DMS53 (cell line): ENCODE results near the gene TMEM183A.

Source experiments
- DNase-seq: peaks from one replicate; lab custom pipeline; 2025; lab: John Stamatoyannopoulos, UW

TMEM183A gene

DNA sequence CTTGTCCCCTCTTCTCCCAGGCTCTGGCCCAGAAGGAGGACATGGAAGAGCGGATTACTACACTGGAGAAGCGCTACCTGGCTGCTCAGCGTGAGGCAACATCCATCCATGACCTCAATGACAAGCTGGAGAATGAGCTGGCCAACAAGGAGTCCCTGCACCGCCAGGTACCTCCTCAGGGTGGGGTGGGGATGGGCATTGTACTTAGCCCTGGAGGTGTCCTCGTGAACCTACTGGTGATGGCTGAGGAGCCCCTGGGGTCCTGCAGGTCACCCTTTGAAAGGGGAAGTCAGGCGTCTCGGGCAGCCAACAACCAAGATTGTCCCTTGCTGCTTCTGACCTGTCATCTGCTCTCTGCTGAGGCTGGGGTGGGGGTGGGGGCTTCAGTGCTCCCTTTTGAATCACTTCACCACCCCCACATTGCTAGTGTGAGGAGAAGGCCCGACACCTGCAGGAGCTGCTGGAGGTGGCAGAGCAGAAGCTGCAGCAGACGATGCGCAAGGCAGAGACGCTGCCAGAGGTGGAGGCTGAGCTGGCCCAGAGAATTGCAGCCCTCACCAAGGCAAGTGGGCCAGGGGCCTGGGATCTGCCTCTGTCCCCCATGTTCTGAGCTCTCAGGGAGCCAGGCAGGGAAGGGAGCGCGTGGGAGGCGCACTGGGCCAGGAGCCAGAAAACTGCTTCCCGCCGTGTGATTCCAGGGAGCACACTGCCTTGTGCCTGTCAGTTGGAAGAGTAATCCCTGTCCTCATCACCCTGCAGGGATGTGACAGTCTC, 38.8 kb downstream of the TMEM183A start:
- no peak for DNase-seq

DNA sequence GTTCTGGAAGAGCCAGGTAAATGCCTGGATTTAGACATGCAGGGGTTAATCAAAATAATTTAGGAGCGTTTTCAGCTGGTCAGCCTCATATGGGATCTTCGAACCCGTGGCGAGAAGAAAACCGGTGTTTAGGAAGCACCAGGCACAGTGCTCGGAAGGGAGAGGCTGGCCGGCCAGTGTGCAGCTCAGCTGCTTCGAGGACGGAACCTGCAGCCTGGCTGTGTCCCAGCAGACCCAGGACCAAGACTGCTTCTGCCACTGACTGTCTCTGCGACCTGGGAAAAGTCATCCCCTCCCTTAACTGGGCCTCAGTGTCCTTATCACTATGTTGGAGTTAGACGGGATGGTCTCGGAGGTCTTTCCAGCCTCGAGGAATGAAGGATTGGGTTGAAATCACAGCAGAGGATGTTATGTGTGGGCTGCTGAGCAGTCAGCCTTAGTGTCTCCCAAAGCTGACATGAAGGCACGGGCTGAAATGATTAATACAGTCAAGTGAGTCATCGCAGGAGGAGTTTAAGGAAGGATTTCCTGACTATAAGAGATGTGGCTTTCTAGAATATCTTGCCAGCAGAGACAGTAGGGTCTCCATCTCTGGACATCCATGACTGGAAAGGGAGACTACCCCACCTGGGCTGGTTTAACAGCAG, 39.9 kb downstream of the TMEM183A start:
- peak; percentile 43 for DNase-seq

DNA sequence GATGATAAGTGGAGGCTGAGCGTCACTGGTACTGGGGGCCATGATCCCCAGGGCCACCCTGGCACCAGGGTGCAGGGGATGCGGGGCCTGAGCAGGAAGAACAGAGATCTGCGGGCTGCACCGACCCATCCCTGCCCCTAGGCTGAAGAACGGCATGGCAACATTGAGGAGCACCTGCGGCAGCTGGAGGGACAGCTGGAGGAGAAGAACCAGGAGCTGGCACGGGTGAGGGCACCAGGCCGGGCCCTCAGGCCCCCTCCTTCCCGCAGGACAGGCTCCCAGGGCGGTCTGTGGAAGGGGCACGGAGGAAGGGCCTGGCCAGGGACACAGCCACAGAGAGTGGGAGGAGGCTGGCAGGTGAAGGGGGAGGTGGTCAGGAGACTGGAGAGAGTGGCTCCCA, 40.9 kb downstream of the TMEM183A start:
- DNase-seq: no peak

DNA sequence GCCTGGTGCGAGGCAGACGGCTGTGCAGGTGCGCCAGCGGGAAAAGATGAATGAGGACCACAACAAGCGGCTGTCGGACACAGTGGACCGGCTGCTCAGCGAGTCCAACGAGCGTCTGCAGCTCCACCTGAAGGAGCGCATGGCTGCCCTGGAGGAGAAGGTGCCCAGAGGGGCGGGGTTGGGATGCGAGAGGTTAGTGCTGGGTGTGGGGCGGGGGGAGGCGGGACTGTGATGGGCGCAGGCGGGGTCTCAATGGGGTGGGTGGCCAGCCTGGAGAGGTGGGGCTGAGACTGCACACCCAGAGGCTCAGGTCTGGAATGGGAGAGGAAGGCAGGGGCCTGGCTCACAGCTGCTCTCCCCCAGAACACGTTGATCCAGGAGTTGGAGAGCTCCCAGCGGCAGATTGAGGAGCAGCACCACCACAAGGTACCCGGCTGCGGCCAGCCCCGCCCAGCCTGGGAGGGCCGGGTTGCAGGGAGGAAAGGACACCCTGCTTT, 41.4 kb downstream of the TMEM183A start:
- no peak for DNase-seq

DNA sequence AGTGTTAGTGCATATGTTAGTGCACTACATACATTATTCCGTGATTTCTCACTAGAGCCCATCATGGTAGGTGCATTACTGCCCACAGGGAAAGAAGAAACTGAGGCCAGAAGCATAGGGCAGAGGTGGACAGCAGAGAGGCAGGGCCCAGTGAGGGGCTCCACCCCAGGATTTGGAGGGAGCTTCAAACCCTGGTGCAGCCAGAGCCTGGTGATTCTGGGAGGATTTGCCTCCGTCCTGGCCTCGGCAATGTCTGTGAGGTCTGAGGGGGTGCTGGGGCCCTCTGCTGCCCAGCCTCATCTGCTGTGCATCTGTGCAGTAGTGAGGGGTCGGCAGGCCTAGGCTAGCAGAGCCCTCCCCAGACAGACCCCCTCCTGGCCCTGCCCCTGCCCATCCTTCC, 41.9 kb downstream of the TMEM183A start:
- DNase-seq: no peak

DNA sequence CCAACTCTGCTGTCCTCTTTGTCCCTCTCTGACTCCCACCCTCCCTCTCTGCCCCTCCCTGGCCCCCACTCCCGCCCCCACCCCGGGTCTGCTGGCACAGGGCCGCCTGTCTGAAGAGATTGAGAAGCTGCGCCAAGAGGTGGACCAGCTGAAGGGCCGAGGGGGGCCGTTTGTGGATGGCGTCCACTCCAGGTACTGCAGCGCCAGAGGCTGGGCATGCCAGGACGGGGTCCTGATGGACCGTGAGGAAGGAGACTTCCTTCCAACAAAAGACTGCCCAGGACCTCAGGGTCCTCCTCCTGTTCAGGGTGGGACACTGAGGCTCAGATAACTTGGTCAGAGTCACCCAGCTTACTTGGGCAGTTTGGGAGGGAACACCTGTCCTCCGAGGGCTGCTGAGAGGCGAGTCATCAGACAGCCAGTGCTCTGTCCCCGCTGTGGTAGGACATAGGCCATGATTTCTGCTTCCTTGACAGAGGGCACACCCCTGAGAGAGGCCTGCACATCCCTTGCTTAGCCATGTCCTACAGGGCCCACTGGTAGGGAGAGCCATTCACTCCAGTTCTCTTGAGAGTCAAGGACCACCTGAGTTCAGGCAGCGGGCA, 42.5 kb downstream of the TMEM183A start:
- DNase-seq: peak; percentile 23

DNA sequence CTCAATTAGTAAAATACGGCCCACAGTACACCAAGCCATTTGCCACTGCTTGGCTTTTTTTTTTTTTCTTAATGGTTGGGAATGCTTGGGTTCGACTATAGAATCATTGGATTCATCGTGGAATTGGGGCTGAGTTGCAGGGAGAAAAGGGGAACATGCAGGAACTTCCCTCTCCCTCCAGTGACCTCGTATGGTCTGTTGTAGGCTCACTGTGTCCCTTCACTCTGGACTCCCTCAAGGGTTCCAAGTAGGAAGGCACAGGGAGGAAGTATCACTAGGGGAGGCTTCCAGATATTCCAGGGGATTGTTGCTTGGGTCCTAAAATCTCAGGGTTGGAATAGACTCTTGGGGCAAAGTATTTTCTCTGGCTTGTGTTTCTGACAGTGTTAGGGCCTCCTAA, 43.7 kb downstream of the TMEM183A start:
- DNase-seq: no peak

DNA sequence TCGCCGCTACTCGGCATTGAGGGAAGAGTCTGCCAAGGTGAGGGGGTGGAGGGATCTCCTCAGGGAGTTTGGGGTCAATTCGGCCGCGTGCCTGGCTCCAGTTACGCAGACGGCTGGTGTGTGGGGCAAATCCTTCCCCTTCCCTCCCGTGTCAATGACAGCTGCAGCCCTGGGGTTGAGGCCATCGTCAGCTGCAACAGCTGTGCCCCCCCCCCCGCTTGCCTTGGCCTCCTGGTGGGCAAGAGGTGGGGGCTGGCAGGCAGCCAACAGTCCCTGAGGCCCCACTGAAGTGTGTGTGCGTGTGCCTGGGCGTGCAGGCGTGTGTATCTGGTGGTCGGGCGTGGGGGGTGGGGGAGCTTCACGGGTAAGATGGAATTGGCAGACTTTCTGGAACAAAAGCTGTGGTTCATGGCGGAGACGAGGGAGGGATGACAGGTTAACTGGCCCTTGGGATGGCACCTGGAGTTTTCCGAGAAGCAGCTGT, 44.7 kb downstream of the TMEM183A start:
- no peak for DNase-seq

DNA sequence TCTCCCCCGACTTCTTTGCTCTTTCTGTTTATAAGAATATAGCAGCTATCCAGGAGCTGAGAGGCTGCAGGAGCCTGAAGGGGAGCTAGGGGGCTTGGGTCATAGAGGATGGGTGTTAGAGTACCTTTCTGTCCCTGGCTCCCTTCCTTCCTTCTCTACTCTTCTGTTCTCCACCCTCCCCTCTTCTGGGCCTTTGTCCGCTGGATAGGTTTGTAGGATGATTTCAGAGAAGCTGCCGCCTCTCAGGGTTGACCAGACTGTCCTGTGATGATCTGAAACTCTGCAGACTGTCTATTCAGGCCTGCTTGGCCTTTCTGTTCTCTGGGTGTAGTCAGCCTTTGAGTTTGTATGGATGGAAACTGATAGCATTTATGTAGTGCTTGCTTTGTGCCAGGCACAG, 45.4 kb downstream of the TMEM183A start:
- DNase-seq: no peak

DNA sequence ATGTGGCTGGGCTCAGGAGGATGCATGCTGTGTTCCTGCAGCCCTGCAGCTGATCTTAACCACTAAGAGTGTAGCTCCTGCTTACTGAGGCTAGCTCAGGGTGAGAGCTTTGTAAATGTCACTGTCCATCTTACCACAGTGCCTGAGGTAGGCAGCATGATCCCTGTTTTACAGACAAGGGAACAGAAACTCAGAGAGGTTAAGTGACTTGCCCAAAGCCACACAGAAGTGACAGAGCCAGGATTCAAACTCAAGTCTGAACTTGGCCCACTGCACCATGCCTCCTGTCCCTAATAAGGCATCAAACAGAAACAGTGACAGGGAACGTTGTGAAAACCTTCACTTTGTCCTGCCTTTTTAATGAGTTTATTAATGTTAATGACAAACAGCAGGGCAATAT, 47.0 kb downstream of the TMEM183A start:
- no peak for DNase-seq

DNA sequence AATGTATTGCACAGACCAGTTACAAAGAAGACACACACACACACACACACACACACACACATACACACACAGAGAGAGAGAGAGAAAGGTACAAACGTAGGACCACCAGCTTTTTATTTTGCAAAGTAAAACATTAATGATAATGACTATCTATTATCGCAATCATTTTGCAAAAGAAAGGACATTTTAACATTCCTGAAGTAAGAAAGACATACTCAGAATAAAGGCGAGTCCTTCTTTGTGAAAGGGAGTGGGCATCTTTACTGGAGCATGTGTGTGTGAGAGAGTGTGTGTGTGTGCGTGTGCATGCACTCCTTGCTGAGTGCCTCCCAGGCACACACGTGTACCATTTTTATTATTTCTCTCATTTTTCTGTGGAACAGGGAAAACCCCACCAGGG, 47.5 kb downstream of the TMEM183A start:
- no peak for DNase-seq

DNA sequence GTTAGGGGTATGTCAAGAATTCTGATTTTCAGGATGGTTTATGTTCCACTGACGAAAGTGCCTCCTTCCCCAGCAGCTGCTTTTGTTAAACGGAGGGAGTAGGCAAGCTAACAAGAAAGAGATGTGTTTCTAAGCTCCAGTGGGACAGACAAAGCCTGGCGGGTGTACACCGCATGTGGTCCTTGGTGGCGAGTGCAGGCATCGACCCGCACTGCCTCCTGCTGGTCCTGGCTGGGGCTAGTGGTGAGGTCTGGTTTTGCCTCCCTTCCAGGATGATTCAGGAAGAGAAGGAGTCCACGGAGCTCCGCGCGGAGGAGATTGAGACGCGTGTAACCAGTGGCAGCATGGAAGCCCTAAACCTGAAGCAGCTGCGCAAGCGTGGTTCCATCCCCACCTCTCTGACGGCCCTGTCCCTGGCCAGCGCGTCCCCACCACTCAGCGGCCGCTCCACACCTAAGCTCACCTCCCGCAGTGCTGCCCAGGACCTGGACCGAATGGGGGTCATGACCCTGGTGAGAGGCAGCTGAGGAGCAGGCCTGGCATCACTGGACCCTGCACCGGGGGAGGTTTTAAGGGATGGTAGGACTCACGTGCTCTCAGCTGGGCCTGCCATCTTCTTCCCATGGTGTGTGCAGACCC, 48.1 kb downstream of the TMEM183A start:
- DNase-seq: peak; percentile 29

DNA sequence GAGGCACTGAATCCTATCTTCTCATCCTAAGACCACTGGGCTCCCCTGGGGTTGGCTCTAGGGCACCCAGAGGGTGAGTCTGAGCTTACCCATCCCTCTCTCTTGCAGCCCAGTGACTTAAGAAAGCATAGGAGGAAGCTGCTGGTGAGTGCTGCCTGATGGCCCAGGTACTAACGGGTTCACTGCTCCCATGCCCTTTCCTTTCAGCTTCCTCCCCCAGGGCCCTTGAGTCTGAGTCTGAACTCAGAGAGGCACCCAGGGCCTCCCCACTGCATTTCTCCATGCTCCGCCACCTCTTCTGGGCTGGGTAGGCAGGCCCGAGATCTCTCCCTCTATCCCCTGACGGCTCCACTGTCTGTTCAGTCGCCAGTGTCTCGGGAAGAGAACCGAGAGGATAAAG, 48.8 kb downstream of the TMEM183A start:
- no peak for DNase-seq

DNA sequence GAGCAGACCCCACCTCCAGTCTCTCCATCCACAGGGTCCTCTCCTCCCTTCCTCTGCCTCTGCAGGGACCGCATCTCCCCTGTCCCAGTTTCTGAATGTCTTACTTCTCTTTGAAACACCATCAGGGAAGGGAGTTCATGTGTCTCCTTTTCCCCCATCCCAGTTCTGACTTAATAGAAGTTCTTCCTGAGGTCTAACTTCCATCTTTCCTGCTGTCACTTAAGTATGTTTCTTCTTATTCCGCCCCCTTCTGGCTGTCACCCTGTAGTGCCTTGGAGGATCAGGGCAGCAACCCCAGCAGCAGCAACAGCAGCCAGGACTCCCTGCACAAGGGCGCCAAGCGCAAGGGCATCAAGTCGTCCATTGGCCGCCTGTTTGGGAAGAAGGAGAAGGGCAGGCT, 49.3 kb downstream of the TMEM183A start:
- DNase-seq: peak; percentile 16

DNA sequence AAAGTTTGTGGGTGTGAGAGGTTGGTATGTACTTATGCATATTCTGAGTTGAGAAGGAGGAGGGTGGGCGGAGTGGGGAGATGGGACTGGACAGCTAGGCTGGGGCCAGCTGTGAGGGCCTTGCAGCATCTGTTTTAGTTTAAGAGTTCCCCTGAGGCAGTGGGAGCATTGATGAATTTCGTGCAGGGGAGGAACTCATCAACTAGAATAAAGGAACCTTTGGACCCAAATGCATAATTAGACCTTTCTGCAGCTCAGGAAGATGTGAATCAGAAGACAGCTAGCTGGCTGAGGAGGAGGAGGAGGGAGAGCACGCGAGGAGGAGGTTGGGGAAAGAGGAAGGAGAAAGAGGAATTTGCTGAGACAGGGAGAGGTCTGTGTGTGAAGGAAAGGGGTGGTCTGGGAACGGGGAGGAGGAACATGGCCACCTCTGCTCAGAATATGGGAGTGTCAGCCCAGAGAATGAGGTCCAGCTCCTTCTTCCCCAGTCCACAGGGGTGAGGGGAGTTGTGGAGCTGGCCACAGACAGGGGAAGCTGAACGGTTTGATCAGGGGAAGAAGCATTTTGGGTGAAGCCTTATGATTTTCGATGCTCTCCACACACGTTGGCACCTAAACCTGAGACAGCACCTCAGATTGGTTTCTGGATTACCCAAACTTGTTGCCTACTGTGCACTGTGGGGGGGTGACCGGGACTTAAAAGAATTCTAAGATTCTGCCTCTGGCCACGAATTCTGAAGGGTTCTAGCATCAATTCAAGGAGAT, 50.9 kb downstream of the TMEM183A start:
- no peak for DNase-seq

DNA sequence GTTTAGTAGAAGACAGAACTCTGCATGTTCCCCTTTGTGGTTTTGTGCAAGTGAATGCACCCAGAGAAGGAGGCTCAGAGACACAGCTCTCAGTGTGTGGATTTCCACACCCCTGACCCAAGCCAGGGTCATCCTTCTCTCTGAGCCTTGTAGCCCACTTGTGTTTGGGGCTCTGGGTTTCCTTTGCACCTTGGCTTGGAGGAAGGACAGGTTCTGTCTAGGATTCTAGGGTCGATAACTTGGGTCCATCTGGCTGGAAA, 51.4 kb downstream of the TMEM183A start:
- DNase-seq: no peak

DNA sequence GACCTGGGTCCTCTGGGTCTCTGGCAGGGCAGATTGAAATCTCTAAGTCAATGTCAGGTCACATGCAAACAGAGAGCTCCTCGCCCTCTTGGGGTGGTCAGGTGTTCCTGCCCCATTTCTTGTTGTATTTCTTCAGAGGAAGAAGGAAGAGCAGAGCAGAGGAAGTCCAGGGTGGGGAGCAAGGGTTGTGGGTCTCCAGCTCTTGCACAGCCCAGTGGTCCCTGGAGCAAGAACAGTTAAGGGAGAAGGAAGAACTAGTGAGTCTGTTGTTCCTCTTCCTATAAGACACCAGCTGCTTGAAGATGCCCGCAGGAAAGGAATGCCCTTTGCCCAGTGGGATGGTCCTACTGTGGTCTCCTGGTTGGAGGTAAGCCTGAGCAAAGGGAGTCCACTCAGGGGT, 52.3 kb downstream of the TMEM183A start:
- no peak for DNase-seq

DNA sequence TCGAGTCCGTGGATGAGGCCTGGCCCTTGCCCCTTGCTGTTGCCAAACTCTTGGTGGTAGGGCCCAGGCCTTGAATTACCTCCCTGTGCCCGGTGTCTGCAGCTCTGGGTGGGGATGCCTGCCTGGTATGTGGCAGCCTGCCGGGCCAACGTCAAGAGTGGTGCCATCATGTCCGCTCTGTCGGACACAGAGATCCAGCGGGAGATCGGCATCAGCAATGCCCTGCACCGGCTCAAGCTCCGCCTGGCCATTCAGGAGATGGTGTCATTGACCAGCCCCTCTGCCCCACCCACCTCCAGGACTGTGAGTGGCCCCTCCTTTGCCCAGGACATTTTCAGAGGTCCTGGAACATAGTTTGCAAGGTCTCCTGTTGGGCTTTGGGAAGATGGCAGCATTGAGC, 52.9 kb downstream of the TMEM183A start:
- DNase-seq: no peak

DNA sequence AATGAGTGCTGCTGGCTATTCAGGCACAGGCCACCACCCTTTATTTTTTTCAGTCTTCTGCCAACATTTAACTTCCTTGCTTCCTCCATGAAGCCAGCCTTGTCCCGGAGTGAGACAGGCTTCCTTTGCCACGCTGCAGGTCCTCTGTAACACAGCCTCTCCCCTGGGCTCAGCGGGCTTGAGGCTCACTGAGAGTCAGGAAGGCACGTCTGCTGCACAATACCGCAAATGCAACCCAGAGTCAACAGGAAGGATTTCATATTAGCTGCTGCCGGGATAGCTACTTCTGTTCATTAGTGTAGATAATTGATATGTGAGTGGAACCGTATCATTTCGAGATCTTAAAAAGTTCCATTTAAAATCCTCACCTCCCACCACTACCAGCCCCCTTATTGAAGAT, 56.1 kb downstream of the TMEM183A start:
- DNase-seq: no peak

DNA sequence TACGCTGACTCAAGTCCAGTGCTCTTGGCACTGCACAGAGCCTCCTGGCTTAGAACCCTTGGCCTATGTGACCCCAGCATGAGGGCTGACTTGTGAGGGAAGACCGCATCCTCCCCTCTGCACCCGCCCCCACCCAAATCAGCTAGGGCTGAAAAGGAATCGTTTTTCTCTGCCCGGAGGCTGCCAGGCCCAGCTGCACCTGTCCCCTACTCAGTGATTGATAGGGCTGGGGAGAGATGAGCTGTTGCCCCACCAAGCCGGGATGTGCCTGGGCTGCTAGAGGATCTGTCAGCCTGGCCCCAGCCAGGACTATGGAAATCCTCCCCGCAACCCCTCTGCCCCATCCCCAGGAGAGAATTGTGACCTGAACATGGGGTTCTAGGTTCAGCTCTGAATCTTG, 58.0 kb downstream of the TMEM183A start:
- DNase-seq: no peak

DNA sequence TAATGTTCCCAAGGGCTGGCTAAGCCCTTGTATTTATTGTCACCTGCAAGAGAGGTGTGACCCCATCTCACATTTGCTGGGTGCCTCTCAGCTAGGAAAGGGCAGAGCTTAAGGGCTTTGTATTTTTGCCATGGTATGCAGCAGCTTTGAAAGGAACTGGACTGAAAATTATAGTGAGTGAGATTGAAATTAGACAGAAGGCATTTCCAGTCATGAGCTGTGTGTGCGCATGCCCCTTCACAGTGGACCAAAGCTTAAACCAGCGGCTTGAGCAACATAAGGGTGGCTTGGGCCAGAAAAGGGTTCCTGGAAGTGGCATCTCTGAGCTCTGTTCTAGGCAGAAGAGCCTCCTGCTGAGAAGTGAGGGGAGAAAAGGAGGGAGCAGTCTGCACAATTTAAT, 58.8 kb downstream of the TMEM183A start:
- DNase-seq: no peak

DNA sequence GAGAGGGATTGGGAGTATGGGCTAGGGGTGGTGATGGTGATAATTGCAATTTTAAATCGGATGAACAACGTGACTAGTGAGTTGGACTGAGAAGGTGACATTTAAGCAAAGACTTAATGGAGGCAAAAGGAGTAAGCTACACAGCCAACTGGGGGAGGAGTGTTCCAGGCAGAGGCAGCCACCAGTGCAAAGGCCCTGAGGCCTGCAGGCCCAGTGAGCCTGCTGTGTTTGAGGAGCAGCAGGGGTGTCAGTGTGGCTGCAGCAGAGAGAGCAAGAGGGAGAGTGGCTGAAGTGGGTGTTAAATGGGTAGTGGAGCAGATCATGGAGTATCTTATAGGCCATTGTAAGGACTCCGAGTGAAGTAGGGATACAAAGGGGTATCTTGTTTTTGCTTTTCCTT, 59.8 kb downstream of the TMEM183A start:
- DNase-seq: no peak
